ENCODE data around the gene L3HYPDH.

L3HYPDH gene

GRCh38 chr14:59481871-59482540 is 2.2 kb downstream of the L3HYPDH start:
- TF ChIP-seq POLR2AphosphoS5 (IDR thresholded peaks at IDR 0.05; ENCODE audit: low read depth, low read length) = no peak
- TF ChIP-seq SIN3A (IDR thresholded peaks at IDR 0.05; ENCODE audit: borderline replicate concordance, insufficient read depth, low read length) = no peak
- TF ChIP-seq FOXP2 (optimal IDR thresholded peaks at IDR 0.05; ENCODE audit: borderline replicate concordance, extremely low read depth, extremely low read length, insufficient read depth) = no peak
- no peak for TF ChIP-seq TAF1 (IDR thresholded peaks at IDR 0.05; ENCODE audit: borderline replicate concordance, insufficient read depth, low read length)
- TF ChIP-seq REST (IDR thresholded peaks at IDR 0.05; ENCODE audit: insufficient read depth in 1 of 2, low read depth in 2 of 2, low read length in 2 of 2) = no peak

- TF ChIP-seq POLR2AphosphoS5 (IDR thresholded peaks at IDR 0.05; ENCODE audit: low read depth, low read length) (no peak), SIN3A (IDR thresholded peaks at IDR 0.05; ENCODE audit: borderline replicate concordance, insufficient read depth, low read length) (no peak), FOXP2 (optimal IDR thresholded peaks at IDR 0.05; ENCODE audit: borderline replicate concordance, extremely low read depth, extremely low read length, insufficient read depth) (no peak), REST (IDR thresholded peaks at IDR 0.05; ENCODE audit: insufficient read depth in 1 of 2, low read depth in 2 of 2, low read length in 2 of 2) (no peak), TAF1 (IDR thresholded peaks at IDR 0.05; ENCODE audit: borderline replicate concordance, insufficient read depth, low read length) (no peak)
Observed at GRCh38 chr14:59481407-59481806, 2.8 kb downstream of the L3HYPDH start.

- TF ChIP-seq POLR2AphosphoS5 (IDR thresholded peaks at IDR 0.05; ENCODE audit: low read depth, low read length) (no peak), FOXP2 (optimal IDR thresholded peaks at IDR 0.05; ENCODE audit: borderline replicate concordance, extremely low read depth, extremely low read length, insufficient read depth) (no peak), TAF1 (IDR thresholded peaks at IDR 0.05; ENCODE audit: borderline replicate concordance, insufficient read depth, low read length) (no peak), SIN3A (IDR thresholded peaks at IDR 0.05; ENCODE audit: borderline replicate concordance, insufficient read depth, low read length) (no peak), REST (IDR thresholded peaks at IDR 0.05; ENCODE audit: insufficient read depth in 1 of 2, low read depth in 2 of 2, low read length in 2 of 2) (no peak)
Observed at GRCh38 chr14:59480166-59480565, 4.0 kb downstream of the L3HYPDH start.

GRCh38 chr14:59478540-59478939 is 5.7 kb downstream of the L3HYPDH start:
- TF ChIP-seq POLR2AphosphoS5 (IDR thresholded peaks at IDR 0.05; ENCODE audit: low read depth, low read length) (no peak), SIN3A (IDR thresholded peaks at IDR 0.05; ENCODE audit: borderline replicate concordance, insufficient read depth, low read length) (no peak), TAF1 (IDR thresholded peaks at IDR 0.05; ENCODE audit: borderline replicate concordance, insufficient read depth, low read length) (no peak), REST (IDR thresholded peaks at IDR 0.05; ENCODE audit: insufficient read depth in 1 of 2, low read depth in 2 of 2, low read length in 2 of 2) (no peak), FOXP2 (optimal IDR thresholded peaks at IDR 0.05; ENCODE audit: borderline replicate concordance, extremely low read depth, extremely low read length, insufficient read depth) (no peak)

Measured in PFSK-1 (cell line).